HL-60 (cell line): ENCODE data around the gene MYCBP2.

Experiments
- GABPA ChIP-seq: IDR thresholded peaks from 2 replicates; pipeline ENCODE4 v1.6.1; 2012; ENCODE audit warnings: low read depth
- POLR2AphosphoS5 ChIP-seq: IDR thresholded peaks from 2 replicates; pipeline ENCODE4 v1.6.1; 2012; ENCODE audit warnings: low read depth
- SPI1 ChIP-seq: IDR thresholded peaks from 2 replicates; pipeline ENCODE4 v1.6.1; 2012; ENCODE audit warnings: low read depth, mild to moderate bottlenecking, borderline replicate concordance
- TF ChIP-seq, protein P1 (sequence below): IDR thresholded peaks from one replicate; pipeline ENCODE4 v1.5.1; 2011; ENCODE audit warnings: low read length, control low read depth, inconsistent platforms; ENCODE audit not compliant: insufficient read depth
- TF ChIP-seq, protein P2 (sequence below): IDR thresholded peaks from 2 replicates; pipeline ENCODE4 v1.6.1; 2012; ENCODE audit warnings: low read depth; ENCODE audit not compliant: insufficient replicate concordance

GRCh38 chr13:77345150-77345780 is 18.4 kb upstream of the MYCBP2 start:
- TF ChIP-seq POLR2AphosphoS5 (no peak), GABPA (no peak), SPI1 (no peak)
- TF ChIP-seq, protein P1, sequence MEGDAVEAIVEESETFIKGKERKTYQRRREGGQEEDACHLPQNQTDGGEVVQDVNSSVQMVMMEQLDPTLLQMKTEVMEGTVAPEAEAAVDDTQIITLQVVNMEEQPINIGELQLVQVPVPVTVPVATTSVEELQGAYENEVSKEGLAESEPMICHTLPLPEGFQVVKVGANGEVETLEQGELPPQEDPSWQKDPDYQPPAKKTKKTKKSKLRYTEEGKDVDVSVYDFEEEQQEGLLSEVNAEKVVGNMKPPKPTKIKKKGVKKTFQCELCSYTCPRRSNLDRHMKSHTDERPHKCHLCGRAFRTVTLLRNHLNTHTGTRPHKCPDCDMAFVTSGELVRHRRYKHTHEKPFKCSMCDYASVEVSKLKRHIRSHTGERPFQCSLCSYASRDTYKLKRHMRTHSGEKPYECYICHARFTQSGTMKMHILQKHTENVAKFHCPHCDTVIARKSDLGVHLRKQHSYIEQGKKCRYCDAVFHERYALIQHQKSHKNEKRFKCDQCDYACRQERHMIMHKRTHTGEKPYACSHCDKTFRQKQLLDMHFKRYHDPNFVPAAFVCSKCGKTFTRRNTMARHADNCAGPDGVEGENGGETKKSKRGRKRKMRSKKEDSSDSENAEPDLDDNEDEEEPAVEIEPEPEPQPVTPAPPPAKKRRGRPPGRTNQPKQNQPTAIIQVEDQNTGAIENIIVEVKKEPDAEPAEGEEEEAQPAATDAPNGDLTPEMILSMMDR = no peak
- TF ChIP-seq, protein P2, sequence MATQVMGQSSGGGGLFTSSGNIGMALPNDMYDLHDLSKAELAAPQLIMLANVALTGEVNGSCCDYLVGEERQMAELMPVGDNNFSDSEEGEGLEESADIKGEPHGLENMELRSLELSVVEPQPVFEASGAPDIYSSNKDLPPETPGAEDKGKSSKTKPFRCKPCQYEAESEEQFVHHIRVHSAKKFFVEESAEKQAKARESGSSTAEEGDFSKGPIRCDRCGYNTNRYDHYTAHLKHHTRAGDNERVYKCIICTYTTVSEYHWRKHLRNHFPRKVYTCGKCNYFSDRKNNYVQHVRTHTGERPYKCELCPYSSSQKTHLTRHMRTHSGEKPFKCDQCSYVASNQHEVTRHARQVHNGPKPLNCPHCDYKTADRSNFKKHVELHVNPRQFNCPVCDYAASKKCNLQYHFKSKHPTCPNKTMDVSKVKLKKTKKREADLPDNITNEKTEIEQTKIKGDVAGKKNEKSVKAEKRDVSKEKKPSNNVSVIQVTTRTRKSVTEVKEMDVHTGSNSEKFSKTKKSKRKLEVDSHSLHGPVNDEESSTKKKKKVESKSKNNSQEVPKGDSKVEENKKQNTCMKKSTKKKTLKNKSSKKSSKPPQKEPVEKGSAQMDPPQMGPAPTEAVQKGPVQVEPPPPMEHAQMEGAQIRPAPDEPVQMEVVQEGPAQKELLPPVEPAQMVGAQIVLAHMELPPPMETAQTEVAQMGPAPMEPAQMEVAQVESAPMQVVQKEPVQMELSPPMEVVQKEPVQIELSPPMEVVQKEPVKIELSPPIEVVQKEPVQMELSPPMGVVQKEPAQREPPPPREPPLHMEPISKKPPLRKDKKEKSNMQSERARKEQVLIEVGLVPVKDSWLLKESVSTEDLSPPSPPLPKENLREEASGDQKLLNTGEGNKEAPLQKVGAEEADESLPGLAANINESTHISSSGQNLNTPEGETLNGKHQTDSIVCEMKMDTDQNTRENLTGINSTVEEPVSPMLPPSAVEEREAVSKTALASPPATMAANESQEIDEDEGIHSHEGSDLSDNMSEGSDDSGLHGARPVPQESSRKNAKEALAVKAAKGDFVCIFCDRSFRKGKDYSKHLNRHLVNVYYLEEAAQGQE = no peak
